Inferior parietal cortex (tissue), 1 donor: ENCODE results near the gene LAMTOR4.

Experiments
- DNase-seq: peaks from one replicate; pipeline ENCODE4 v3.0.0-alpha.2; 2016; ENCODE audit errors: extremely low spot score

Gene LAMTOR4

DNA sequence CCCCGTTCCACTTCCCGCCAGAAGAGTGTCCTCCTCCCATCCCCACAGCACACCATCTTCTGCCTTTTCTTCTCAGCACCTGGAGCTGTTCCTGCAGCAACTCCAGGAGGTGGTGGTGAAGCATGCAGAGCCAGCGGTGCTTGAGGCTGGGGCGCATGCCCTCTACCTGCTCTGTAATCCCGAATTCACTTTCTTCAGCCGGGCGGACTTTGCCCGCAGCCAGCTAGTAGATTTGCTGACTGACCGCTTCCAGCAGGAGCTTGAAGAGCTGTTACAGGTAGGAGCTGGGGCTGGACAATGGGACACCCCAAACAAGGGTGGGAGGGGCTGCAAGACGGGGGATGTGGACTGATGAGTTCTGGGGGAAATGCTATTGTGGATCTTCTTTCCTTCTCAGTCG, 52.0 kb downstream of the LAMTOR4 start:
- no peak for DNase-seq
